HL-60/S4 (cell line): ENCODE data around the gene FHIT.
"Not testable (repeated sequence)": the region's sequence is repeated elsewhere in the genome, so short reads cannot be mapped to it uniquely, and the experiment has no call there.

ENCODE experiments used
- in situ Hi-C: fragments of 300-500 bp; cut with MboI; formaldehyde crosslinking; loops from 2 replicates; pipeline ENCODE4 v1.14.3; 2022; ENCODE audit warnings: low sequenced_read_pairs

FHIT gene

DNA sequence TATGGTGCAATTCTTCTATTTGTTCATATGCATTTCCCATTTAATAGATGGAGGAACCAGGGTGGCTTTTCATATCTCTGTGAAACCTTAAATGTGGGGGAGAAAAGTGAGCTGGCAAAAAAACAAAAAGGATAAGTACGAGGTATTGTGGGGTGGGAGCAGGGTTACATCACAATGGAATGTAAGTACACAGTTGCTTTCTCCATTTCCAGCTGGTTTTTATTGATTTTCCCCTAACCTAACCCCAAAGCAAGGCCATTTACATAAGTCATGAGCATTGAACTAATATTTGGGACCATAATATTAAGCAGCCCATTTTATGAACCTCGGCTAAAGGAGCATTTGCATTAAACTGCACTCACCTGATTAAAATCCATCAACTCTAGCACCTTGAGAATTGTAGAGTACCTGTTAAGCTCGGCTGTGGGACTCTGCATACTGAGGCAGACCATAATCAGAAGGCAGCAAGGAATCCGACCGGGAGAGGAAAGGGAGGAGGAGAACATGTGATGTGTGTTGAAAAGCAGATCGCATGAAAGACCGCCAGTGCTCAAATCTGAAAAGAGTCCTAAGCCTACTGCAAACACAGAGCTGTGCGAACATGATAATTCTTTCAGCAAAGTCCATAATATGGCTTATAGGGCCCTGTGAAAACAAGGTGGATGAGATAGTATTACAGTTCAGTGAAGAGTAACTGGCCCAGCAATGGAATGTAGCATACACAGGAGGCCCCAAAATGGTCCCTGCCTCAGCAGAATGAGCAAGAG lies 513.4 kb downstream of the FHIT start:
- in situ Hi-C loops, result no loop called here

DNA sequence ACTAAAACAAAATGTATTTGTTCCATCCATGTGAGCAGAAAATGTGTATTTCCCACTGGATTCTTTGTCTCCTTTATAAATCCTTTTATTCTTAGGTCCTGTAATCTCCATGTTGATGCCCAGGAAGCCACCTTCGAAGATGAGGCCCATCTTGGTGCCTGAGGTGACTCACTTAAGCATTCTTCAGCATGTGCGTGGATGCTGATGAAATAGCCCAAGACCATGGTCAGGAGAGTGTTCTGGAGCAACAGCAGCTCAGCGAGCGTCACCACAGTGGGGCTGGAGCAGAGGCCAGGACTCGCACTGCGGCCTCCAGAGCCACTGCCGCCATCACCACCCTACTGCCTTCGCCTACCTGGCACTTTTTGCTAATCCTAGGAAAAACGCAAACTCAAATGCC lies 520.9 kb downstream of the FHIT start:
- in situ Hi-C loops, result no loop called here

DNA sequence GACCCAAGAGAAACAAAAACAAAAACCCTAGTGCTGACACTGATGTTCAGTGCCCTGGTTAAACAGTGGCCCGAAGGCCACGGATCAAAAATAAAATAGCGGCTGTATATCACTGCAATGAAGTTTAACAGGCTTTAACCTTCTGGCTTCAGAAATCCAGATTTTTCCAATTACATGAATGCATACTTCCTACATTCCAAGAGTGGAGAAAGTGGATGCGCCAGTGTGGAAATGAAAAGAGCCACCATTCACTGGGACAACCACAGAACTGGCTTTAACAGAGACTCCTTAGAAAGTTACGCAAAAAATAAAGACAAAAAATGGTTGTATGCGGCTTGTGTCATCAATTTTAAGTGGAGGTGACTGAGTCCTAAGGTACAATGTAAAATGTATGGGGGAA lies 522.2 kb downstream of the FHIT start:
- in situ Hi-C loops, result no loop called here

DNA sequence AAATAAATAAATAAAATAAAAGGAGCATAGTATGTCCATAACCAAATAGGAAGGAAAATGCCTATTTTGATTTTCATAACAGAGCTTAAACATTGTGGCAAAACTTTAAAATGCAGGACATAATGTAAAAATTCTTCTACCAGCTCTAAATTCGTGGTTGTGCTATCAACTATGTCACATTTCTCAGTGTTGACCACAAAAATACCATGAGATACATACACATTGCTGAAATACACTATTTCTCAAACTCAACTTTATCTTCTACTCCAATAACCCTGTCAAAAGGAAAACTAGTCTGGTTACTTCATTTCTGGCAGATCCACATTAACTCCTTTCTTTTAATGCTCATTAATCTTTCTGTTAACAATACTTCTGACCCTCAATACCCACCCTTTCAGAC lies 523.2 kb downstream of the FHIT start:
- in situ Hi-C loops, result no loop called here

DNA sequence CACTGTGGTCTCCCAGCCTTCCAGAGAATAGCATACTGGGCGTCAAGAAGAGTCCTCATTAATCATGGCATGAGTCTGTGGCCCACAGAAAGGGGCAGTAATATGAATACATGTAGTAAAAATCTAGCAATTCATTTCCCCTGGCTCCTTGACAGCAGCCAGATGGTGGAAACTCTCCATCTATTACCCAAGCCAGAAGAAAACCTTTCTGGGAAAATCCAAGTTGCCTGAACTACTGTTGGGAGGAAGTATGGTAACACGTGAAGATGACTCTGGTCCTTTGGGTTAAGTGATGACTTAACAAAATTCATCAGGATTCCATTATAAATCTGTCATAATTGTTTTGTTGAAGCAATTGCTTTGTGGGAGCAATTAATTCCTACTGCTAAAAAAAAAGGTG lies 530.5 kb downstream of the FHIT start:
- in situ Hi-C loops, result no loop called here

DNA sequence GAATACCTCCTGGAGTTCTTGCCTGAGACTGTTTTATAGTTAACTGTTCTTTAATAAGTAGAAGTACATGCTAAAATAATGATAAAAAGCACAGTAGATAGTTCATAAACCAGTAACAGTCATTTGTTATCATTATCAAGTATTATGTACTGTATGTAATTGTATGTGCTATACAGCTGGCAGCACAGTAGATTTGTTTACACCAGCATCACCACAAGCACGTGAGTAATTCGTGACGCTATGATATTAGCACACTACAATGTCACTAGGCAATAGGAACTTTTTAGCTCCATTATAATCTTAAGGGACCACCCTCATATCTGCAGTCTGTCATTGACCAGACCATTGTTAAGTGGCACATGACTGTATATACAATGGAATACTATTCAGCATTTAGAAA lies 534.7 kb downstream of the FHIT start:
- in situ Hi-C loops, result no loop called here

DNA sequence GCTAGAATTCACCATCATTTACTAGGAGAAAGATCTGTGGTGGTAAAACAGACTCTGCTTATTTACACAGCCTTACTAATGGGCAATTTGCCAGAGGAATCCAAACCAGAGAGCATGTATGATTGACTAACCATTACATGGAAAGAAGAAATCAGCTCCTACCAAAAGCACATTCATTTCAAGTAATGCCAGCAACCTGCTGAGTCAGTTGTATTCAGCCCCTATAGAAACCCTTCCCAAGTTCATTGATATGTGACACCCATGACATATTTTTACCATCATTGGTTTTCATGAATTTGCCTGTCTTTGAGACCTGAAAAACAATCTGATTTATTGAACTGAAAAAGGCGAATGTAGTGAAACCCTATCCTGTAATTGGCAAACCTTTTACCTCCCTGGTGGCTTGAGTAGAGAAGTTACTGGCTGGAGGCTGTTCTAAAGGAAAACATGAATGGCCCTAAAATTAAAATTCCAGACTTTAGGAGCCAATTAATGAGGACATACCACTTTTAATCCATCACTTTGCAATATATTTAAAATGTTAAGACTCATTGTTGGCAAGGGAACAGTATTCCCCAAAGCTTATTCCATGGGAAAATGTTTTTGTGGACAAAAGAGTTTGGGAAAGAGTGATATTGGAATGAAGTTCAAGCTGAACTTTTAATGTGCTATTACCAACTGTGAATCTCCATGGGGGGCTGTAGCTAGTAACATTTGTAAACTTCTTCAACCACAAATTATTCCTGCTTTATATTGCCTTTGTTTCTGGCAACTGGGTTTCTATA lies 542.9 kb downstream of the FHIT start:
- in situ Hi-C loops, result no loop called here

DNA sequence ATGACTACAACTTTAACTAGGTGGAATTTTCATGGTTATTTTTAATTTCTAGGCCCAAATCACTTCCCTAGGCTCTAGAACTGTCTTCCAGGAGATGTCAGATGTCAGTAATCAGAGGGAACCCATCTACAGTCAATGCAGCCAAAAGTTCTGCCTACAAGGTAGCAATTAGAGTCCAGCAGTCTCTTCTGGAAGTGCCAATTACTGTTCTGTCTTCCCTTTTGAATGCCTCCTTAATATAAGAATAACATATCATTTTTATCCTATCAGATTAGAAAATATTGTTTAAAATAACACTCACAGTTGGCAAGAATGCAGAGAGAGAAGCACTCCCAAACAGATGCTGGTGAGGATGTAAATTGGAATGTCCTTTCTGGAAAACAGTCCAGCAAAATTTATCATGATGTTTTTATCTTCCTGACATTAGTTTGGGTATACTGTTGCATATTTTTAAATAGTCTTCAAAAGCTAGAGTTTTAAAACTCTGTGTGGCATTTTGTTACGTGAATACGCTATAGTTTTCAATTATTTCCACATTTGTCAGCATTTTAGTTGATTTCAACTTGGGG lies 543.7 kb downstream of the FHIT start:
- in situ Hi-C loops, result no loop called here

DNA sequence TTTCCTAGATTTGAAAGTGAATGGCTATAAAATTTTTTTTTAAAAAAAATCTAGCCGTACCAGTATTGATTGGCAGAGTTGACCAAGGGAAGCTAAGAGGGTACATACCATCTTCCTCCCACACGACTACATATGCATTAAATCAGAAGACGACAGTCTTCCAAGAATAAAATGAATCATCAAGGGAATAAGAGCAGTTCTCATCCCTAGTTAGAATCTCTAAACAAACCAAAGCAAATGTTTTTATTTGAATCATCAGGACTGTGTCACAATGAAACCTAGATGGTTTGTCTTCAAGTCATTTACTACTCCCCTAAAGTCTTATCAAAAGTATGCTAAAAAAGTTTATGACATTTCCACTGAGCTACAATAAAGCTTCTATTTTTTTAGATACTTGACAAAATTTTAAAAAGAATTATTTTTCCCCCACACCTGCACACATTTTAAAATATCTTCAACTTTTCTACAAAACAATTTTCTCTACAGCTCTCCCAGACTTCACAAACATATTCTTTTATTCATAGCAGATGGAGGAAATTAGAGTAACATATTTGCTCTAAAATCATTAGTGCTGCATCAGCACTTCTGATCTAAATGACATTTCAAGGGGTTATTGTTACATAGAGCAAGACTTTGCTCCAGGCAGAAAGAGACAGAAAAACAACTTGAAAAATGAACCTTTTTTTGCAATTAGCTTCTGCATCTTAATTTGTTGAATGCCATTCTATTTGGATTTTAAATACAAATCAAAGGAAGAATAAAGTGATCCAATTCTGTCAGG lies 547.1 kb downstream of the FHIT start:
- in situ Hi-C loops, result no loop called here

DNA sequence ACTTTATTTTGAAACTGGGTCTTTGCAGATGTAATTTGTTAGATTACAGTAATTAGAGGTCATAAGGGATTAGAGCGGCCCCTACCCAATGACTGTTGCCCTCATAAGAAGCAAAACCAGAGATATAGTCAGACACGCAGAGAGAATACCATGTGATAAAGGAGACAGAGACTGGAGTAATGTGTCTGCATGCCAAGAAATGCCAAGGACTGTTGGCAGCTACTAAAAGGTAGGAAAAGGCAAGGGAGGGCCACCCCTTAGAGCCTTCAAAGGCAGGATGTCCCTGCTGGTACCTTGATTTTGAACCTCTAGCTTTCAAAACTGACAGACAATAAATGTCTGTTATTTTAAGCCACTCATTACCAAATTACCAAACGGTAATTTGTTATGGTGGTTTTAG lies 548.2 kb downstream of the FHIT start:
- in situ Hi-C loops, result no loop called here

DNA sequence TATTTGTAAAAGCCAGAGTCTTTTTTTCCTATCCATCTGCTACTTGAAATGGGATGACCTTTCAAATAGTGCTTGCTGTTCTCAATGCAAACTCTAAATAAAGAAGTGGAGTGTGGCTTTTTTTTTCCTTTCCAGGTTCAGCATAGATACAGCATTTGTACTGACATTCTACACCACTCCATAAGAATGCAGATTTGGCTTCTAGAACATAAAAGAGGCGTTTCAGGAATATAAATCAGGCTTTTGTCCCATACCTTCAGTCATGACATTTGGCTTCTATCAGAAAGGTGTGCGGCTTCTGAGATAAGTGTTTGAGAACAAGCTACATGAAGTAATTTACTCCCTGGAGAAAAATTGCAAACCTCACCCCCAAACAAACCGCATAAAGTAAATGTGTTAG lies 553.1 kb downstream of the FHIT start:
- in situ Hi-C loops, result no loop called here

DNA sequence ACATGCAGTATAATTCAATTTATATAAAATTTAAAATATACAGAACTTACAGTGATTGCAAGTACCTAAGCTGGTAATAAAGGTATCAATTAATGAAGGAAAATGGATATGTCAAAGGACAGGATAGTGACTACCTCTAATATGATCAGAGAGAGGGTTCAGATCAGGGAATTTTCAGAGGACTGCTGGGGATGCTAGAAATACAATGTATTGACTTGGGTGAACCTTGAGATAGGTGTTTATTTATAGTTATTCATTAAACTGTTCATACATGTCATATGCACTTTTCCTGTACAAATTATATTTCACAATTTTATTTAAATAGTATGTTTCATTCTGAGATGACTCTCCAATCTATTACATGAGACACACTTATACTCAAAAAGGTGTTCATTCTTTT lies 554.1 kb downstream of the FHIT start:
- in situ Hi-C loops, result no loop called here

DNA sequence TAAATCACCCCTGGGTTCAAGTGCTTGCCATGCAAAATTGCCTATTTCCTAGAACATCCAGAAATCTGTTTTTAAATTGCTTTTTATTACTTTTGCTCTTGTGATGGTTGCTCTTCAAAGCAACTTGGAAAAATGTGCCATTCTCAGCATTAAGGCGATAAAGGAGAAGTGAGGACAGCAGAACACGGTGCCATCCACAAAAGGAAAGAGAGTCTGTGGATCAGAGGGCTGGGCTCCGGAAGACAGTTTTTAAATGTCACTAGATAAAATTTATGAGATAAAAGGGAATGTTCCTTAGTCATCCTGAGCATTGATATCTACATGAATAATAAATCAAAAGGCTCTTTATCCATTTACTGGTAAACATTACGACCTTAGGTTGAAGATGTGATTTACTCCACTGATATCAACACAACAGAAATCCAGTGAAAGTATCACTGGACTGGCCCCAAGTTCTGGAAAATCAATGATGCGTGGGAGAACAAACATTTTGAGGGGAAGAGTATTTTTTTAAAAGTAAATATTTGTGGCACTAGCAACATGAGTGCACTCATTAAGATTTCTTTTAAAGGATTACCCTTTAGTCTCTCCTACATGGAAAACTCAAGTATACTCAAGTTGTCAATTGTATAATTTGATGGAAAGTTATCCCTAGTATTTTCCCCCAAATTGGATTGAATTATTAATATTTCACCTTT lies 554.7 kb downstream of the FHIT start:
- in situ Hi-C loops, result no loop called here

DNA sequence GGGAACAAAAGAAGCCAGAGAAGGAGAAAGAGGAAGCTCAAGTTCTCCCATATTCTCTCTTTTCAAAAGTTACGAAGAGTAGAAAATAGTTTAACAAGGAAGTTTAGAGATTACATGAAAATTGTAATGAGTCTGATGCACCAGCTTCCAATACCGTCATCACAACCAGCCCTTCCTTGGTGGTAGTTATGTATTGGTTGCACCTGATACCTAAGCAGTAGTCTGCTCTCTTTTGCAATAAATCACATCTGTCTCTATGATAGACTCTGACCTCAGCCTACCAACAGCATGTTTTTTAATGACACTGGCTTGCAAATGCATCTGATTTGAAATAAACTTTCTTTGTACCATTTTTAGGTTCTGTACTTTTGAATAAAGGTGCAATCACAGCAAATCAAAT lies 575.8 kb downstream of the FHIT start:
- in situ Hi-C loops, result no loop called here

DNA sequence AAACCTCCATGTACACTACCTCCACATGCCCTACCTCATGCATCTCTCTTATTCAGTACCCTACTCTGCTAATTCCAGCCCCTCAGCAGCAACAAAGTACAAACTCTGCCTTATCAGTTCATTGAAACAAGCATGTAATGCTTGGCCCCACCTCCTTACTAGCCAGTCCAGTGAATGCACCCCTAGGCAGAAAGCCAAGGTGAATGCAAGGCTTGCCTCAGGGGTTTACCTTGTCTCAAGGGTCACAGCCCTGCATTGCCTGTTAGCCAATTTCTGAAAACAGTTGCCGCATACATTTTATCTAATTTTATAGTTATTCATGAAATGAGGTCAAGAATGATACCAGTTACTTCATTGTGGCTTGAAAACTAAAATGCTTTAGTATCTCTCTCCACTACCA lies 576.4 kb downstream of the FHIT start:
- in situ Hi-C loops, result no loop called here

DNA sequence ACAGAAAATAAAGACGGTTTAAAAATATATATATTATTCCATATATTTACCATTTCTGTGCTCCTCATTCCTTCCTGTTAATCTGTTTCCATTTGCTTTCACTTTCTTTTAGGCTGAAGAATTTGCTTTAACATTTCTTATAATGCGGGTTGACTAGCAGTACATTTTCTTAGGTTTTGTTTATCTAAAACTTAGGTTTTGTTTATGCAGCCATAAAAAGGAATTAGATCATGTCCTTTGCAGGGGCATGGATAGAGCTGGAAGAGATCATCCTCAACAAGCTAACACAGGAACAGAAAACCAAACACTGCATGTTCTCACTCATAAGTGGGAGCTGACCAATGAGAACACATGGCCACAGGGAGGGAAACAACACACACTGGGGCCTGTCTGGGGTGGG lies 578.1 kb downstream of the FHIT start:
- in situ Hi-C loops, result no loop called here

DNA sequence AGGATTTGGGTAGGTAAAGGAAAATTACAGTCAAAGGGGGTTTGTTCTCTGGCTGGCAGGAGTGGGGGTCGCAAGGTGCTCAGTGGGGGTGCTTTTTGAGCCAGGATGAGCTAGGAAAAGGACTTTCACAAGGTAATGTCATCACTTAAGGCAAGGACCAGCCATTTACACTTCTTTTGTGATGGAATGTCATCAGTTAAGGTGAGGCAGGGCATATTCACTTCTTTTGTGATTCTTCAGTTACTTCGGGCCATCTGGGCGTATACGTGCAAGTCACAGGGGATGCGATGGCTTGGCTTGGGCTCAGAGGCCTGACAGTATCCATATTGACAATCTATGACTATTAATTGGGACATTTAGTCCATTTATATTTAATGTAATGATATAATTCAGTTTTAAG lies 578.9 kb downstream of the FHIT start:
- in situ Hi-C loops, result not testable (repeated sequence)

DNA sequence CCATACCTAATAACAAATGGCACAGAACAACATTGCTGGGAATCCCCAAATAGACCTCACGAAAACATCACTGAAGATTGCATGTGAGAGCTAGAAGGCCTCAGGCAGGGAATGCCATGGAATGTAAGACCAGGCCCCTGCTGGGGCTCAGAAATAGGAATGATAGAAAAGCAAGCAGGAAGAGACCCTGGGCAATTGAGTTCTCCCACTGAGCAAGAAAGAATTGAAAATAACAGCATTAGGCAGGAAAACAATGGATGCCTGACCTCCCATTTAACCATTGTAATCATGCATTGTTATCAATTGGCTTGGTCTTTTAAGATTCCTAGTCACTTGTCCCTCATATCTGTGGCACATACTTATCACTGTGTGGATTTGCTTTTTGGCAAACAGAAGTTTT lies 581.6 kb downstream of the FHIT start:
- in situ Hi-C loops, result no loop called here

DNA sequence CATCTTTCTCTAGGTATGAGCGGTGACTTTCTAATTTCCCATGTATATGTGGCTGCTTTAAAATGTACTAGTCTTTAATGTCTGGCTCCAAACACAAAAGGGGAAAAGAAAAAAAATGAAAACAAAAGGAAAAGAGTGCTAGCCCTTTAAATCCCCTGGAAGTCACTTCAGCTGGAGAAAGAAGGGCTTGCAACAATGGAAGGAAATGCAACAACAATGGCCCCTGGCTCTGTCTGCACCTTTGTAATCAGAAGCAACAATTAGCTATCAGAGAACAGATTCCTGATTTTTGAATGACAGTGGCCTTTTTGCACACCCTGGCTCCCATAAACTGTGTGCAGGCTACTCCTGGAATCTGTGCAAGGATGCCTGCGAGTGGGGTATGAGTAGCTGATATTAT lies 591.2 kb downstream of the FHIT start:
- in situ Hi-C loops, result no loop called here

DNA sequence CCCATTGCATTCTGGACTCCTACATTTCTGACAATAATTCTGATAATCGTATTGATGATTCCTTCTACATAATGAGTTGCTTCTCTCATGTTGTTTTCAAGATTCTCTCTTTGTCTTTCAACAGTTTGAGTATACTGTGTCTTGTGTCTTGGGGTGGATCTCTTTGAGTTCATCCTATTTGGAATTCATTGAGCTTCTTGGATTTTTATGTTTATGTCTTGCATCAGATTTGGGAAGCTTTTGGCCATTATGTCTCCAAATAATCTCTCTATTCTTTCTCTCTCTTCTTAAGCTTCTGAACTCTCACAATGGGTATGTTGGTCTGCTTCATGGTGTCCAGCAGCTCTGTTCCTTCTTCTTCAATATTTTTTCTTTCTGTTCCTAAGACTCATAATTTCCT lies 592.2 kb downstream of the FHIT start:
- in situ Hi-C loops, result no loop called here

DNA sequence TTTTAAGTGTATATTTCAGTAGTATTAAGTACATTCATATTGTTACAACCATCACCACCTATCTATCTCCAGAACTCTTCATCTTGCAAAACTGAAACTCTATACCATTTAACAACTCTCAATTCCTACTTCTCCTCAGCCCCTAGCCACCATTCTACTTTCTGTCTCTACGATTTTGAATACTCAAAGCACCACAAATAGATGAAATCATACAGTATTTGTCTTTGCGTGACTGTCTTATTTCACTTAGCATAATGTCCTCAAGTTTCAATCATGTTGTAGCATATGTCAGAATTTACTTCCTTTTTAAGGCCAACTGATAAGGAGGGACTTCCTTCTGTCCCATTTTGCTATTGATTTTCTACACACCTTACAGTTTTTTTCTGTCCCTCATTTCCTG lies 593.3 kb downstream of the FHIT start:
- in situ Hi-C loops, result no loop called here
